ENCODE data around the gene BAG1. TPM values are rescaled to one million over a fixed set of nuclear protein-coding genes. Genes with fewer than 3 reads are reported as not detected.

BAG1 gene
- total and polyA plus RNA-seq, 2 donors (not counting 1 experiment from before 2014, with no cell fraction given): 19.7 to 60.2 TPM

DNA sequence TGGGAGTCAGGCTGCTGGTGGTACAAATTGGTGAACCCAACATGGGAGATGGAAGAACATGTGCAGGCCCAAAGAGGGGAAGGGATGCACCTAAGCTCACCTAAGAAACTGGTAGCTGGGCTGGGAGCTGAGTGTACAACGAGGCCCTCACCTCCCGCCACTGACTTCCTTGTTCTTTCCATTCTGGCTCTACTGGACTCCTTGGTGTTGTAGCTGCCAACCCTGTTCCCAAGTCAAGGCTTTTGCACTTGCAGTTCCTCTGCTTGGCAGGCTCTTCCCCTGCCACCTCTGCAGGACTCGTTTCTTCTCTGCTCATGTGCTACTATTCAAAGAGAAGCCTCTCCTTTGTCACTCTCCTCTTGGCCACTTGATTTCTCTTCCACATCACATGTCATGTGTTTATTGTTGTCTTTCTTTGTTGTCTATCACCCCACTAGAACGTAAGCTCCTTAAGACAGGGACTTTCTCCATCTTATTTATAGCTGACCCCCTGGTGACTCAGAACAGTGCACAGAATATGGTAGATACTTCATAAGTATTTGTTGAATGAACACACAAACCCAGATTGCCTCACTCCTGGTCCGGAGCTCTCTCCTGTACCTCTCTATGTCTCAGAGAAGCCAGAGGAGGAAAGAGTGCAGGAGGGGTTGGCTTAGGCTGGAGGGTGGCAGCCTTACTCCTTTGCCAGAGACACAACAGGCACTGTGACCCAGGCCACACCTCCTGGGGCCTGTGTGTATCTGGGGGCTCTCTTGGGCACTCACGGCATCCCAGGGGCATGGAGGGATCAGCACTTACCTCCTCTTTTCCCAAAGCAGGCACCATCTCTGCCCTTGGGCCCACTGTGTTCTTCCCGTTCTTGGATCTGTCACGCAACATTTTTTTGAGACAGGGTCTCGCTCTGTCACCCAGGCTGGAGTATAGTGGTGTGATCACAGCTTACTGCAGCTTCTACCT is 29.7 kb downstream of the BAG1 start:
- Mint-ChIP-seq H3K27ac (no peak overlapping the region), H3K9me3 (ENCODE audit: insufficient read depth) (no peaks in the 10 kb centered on the region), H3K27me3 (peaks cover 13% of the 10 kb centered on the region), H3K4me3 (no peak overlapping the region), H3K4me1 (no peaks in the 10 kb centered on the region)
- DNase-seq: no peak
- H3K9me3 ChIP-seq (ENCODE audit: control extremely low read depth in 1 of 3, control insufficient read depth in 2 of 3, insufficient read depth in 1 of 3, low read length in 2 of 3): no peaks in the 10 kb centered on the region
- WGBS (ENCODE audit: insufficient coverage): 82% methylated on average over 4 of the region's 9 CpGs
- H3K4me1 ChIP-seq (ENCODE audit: control insufficient read depth in 2 of 2, insufficient read depth in 2 of 2, low read length in 2 of 2): no peaks in the 10 kb centered on the region
- H3K79me2 ChIP-seq (ENCODE audit: control insufficient read depth, insufficient read depth, low read length): no peaks in the 10 kb centered on the region
- no peaks in the 10 kb centered on the region for H4K20me1 ChIP-seq (ENCODE audit: control insufficient read depth, insufficient read depth, low read length, poor library complexity, severe bottlenecking)
- peaks cover 0 to 8% (median 0%) of the 10 kb centered on the region in 4 experiments for H3K27me3 ChIP-seq (replicated peaks in 1 of 4; ENCODE audit: control extremely low read depth in 1 of 4, control insufficient read depth in 3 of 4, insufficient read depth in 4 of 4, low read length in 3 of 4)
- TF ChIP-seq, protein P1, sequence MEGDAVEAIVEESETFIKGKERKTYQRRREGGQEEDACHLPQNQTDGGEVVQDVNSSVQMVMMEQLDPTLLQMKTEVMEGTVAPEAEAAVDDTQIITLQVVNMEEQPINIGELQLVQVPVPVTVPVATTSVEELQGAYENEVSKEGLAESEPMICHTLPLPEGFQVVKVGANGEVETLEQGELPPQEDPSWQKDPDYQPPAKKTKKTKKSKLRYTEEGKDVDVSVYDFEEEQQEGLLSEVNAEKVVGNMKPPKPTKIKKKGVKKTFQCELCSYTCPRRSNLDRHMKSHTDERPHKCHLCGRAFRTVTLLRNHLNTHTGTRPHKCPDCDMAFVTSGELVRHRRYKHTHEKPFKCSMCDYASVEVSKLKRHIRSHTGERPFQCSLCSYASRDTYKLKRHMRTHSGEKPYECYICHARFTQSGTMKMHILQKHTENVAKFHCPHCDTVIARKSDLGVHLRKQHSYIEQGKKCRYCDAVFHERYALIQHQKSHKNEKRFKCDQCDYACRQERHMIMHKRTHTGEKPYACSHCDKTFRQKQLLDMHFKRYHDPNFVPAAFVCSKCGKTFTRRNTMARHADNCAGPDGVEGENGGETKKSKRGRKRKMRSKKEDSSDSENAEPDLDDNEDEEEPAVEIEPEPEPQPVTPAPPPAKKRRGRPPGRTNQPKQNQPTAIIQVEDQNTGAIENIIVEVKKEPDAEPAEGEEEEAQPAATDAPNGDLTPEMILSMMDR (IDR thresholded peaks at IDR 0.05): no peak
- TF ChIP-seq EZH2 (IDR thresholded peaks at IDR 0.05; ENCODE audit: borderline replicate concordance, insufficient read depth, low read depth, low read length, poor library complexity, severe bottlenecking): no peak
- ATAC-seq (ENCODE audit: low read depth): no peak
- ChIA-PET POLR2A (no interaction called here), CTCF (interaction anchor here (1.9 kb wide), 1 partner anchor 8 kb away, joined by 10 read pairs; no protein-coding TSS in a partner anchor)
- H3K36me3 ChIP-seq (replicated peaks in 1 of 2; ENCODE audit: control extremely low read depth in 1 of 2, control insufficient read depth in 1 of 2, extremely low read depth in 1 of 2, insufficient read depth in 2 of 2, low read length in 1 of 2): no peaks in the 10 kb centered on the region
- H2AFZ ChIP-seq (ENCODE audit: insufficient read depth, low read depth, low read length, poor library complexity, severe bottlenecking): no peak overlapping the region
- no peak overlapping the region for H3K9ac ChIP-seq (ENCODE audit: low read length)
- H3K27ac ChIP-seq (ENCODE audit: low read length in 2 of 2): no peak overlapping the region
- no peak overlapping the region for H3K4me3 ChIP-seq (ENCODE audit: control extremely low read depth in 1 of 5, extremely low read depth in 1 of 5, insufficient read depth in 1 of 5, low read depth in 2 of 5, low read length in 4 of 5)
- intact Hi-C loops (cut with micrococcal nuclease): no loop called here
- H3K4me2 ChIP-seq (replicated peaks; ENCODE audit: low read depth, low read length, poor library complexity, severe bottlenecking): no peak overlapping the region

Measured in B cell (primary cell).